HCT116 (cell line): ENCODE data around the gene MTIF3. TPM values are rescaled to one million over a fixed set of nuclear protein-coding genes. Genes with fewer than 3 reads are reported as not detected.

Experiments
- ATAC-seq: fragments of 200-7000 bp; cut with Tn5 transposase; 2 replicates; pipeline ENCODE4 v1.9.1; 2020; ENCODE audit warnings: mild to moderate bottlenecking, moderate library complexity
- BruUV-seq: library from RNA; stranded (reverse); fragments of 400-500 nt; replicated peaks from 2 replicates; lab custom pipeline; 2021; lab: Mats Ljungman, UMichigan
- CTCF ChIA-PET: fragments of 300-600 bp; sonication (Branson Sonifier 250); formaldehyde crosslinking; loops from one replicate; lab custom pipeline; 2021; ENCODE audit warnings: antibody characterized with exemption; lab: Charles Lee
- POLR2A ChIA-PET: fragments of 300-600, 350-600 bp; sonication (Branson Sonifier 250); formaldehyde crosslinking; loops from one replicate; lab custom pipeline; 2021; ENCODE audit warnings: antibody characterized with exemption; lab: Charles Lee
- RAD21 ChIA-PET, 2 experiments: fragments of 300-600 bp; sonication (Branson Sonifier 250); formaldehyde crosslinking; loops; one replicate each; lab custom pipeline; 2023; ENCODE audit warnings: low total read pairs in 2 of 2; ENCODE audit not compliant: uncharacterized antibody in 2 of 2, unreplicated experiment in 2 of 2, low non-redundant PET in 1 of 2; lab: Charles Lee
- DNase-seq: peaks from one replicate; pipeline ENCODE4 v3.0.0-alpha.2; 2010; ENCODE audit warnings: low read depth, low spot score
- H2AFZ ChIP-seq: fragments of 200-600 bp; shearing (Covaris generic), sonication (generic); 2 replicates; pipeline ENCODE4 v1.6.1; 2017; ENCODE audit warnings: low read depth, mixed run types, mixed read lengths, antibody characterized with exemption, low read length; ENCODE audit not compliant: poor library complexity, severe bottlenecking
- H3K27ac ChIP-seq: 2 replicates; pipeline ENCODE4 v1.5.1; 2012; ENCODE audit warnings: low read depth, low read length
- H3K27me3 ChIP-seq: fragments of 200-600 bp; sonication (generic); 2 replicates; pipeline ENCODE4 v1.6.1; 2016; ENCODE audit warnings: mixed run types, low read length, mixed read lengths; ENCODE audit not compliant: insufficient read depth
- H3K36me3 ChIP-seq, 2 experiments: fragments of 200-500 bp in 1 of 2; fragments of 200-600 bp in 1 of 2; sonication (Bioruptor generic) in 1 of 2; sonication (generic) in 1 of 2; 2 replicates each; pipeline versions ENCODE4 v1.5.1 to v1.6.1; 2014 to 2016; ENCODE audit warnings: low read length in 2 of 2, inconsistent platforms in 1 of 2, mixed read lengths in 1 of 2, mixed run types in 1 of 2; ENCODE audit not compliant: insufficient read depth in 2 of 2, control insufficient read depth in 1 of 2
- H3K4me1 ChIP-seq, 2 experiments: fragments of 200-600 bp in 1 of 2; sonication (generic) in 1 of 2; 2 replicates each; pipeline versions ENCODE4 v1.5.1 to v1.6.1; 2012 to 2017; ENCODE audit warnings: low read length in 2 of 2, inconsistent platforms in 1 of 2, mild to moderate bottlenecking in 1 of 2, mixed read lengths in 1 of 2, mixed run types in 1 of 2, moderate library complexity in 1 of 2; ENCODE audit not compliant: insufficient read depth in 2 of 2, control insufficient read depth in 1 of 2
- H3K4me2 ChIP-seq: fragments of 200-600 bp; sonication (generic); 2 replicates; pipeline ENCODE4 v1.6.1; 2017; ENCODE audit warnings: mixed run types, low read length, mixed read lengths
- H3K4me3 ChIP-seq, 2 experiments: fragments of 200-600 bp in 1 of 2; sonication (generic) in 1 of 2; replicated peaks in 1 of 2; 2 replicates each; pipeline ENCODE4 v1.5.1; 2011 to 2016; ENCODE audit warnings: low read length in 2 of 2, control low read depth in 1 of 2, low read depth in 1 of 2, mild to moderate bottlenecking in 1 of 2, mixed read lengths in 1 of 2, mixed run types in 1 of 2
- H3K79me2 ChIP-seq: fragments of 200-600 bp; sonication (generic); 2 replicates; pipeline ENCODE4 v1.6.1; 2017; ENCODE audit warnings: mild to moderate bottlenecking, mixed run types, low read length, moderate library complexity, mixed read lengths; ENCODE audit not compliant: insufficient read depth
- H3K9ac ChIP-seq: fragments of 200-600 bp; sonication (generic); 2 replicates; pipeline ENCODE4 v1.6.1; 2016; ENCODE audit warnings: low read length, mixed read lengths
- H3K9me2 ChIP-seq: fragments of 200-600 bp; sonication (generic), shearing (Covaris generic); 2 replicates; pipeline ENCODE4 v1.6.1; 2017; ENCODE audit warnings: mixed run types, mild to moderate bottlenecking, moderate library complexity; ENCODE audit not compliant: insufficient read depth
- H3K9me3 ChIP-seq, 2 experiments: fragments of 200-500 bp in 1 of 2; fragments of 200-600 bp in 1 of 2; sonication (Bioruptor generic) in 1 of 2; sonication (generic) in 1 of 2; 2 replicates each; pipeline ENCODE4 v1.6.1; 2014 to 2017; ENCODE audit warnings: low read length in 2 of 2, mixed read lengths in 2 of 2, inconsistent platforms in 1 of 2, low read depth in 1 of 2, mild to moderate bottlenecking in 1 of 2, mixed run types in 1 of 2, moderate library complexity in 1 of 2; ENCODE audit not compliant: control insufficient read depth in 1 of 2, insufficient read depth in 1 of 2
- H4K20me1 ChIP-seq: fragments of 200-600 bp; sonication (generic), shearing (Covaris generic); 2 replicates; pipeline ENCODE4 v1.6.1; 2017; ENCODE audit warnings: mixed run types, mild to moderate bottlenecking, moderate library complexity; ENCODE audit not compliant: insufficient read depth
- ATF3 ChIP-seq: IDR thresholded peaks from 2 replicates; pipeline ENCODE4 v1.6.1; 2012
- CEBPB ChIP-seq: IDR thresholded peaks from 2 replicates; pipeline ENCODE4 v1.6.1; 2012; ENCODE audit warnings: low read depth
- CTCF ChIP-seq, 3 experiments: fragments of 200-600 bp in 1 of 3; sonication (generic) in 1 of 3; IDR thresholded peaks in 2 of 3; conservative IDR thresholded peaks in 1 of 3; 2 replicates each; pipeline ENCODE4 v1.5.1; 2012 to 2017; ENCODE audit warnings: low read depth in 2 of 3, low read length in 2 of 3, antibody characterized with exemption in 1 of 3, borderline replicate concordance in 1 of 3, control low read depth in 1 of 3, mild to moderate bottlenecking in 1 of 3, mixed read lengths in 1 of 3, mixed run types in 1 of 3, moderate library complexity in 1 of 3; ENCODE audit not compliant: insufficient read depth in 1 of 3
- EGR1 ChIP-seq: IDR thresholded peaks from 2 replicates; pipeline ENCODE4 v1.6.1; 2012; ENCODE audit warnings: low read depth
- EZH2 ChIP-seq: fragments of 200-600 bp; sonication (generic); IDR thresholded peaks from 2 replicates; pipeline ENCODE4 v1.6.1; 2017; ENCODE audit warnings: antibody characterized with exemption, mixed run types
- FOSL1 ChIP-seq: IDR thresholded peaks from 2 replicates; pipeline ENCODE4 v1.6.1; 2012; ENCODE audit warnings: low read depth
- POLR2A ChIP-seq: IDR thresholded peaks from 2 replicates; pipeline ENCODE4 v1.7.0; 2011; ENCODE audit warnings: borderline replicate concordance; ENCODE audit not compliant: insufficient read depth, insufficient read length; ENCODE audit errors: extremely low read depth
- POLR2AphosphoS5 ChIP-seq: IDR thresholded peaks from 2 replicates; pipeline ENCODE4 v1.6.1; 2011; ENCODE audit warnings: mild to moderate bottlenecking, low read depth, low read length, moderate library complexity
- SIN3A ChIP-seq: IDR thresholded peaks from 2 replicates; pipeline ENCODE4 v1.6.1; 2012; ENCODE audit warnings: low read depth
- SP1 ChIP-seq: IDR thresholded peaks from 2 replicates; pipeline ENCODE4 v1.6.1; 2012; ENCODE audit warnings: low read depth
- SRF ChIP-seq: IDR thresholded peaks from 2 replicates; pipeline ENCODE4 v1.6.1; 2012; ENCODE audit warnings: low read depth
- YY1 ChIP-seq: IDR thresholded peaks from 2 replicates; pipeline ENCODE4 v1.6.1; 2011; ENCODE audit warnings: low read length, low read depth, moderate library complexity, mild to moderate bottlenecking; ENCODE audit not compliant: insufficient replicate concordance; ENCODE audit errors: extremely low read depth
- ZBTB33 ChIP-seq: IDR thresholded peaks from 2 replicates; pipeline ENCODE4 v1.6.1; 2011; ENCODE audit warnings: mild to moderate bottlenecking, low read length, moderate library complexity; ENCODE audit not compliant: insufficient replicate concordance; ENCODE audit errors: extremely low read depth
- ZFX ChIP-seq: fragments of 450-650 bp; IDR thresholded peaks from 2 replicates; pipeline ENCODE4 v1.6.1; 2017
- intact Hi-C: fragments of 100-400 bp; cut with micrococcal nuclease; formaldehyde crosslinking; loops from 2 replicates; pipeline ENCODE4 v1.10.0; 2022
- total RNA-seq: library from RNA; stranded (reverse); gene quantifications from one replicate; pipeline ENCODE4 v1.2.1, GENCODE V29; 2021; ENCODE audit not compliant: unreplicated experiment

MTIF3 gene
- total RNA-seq, 1 experiment from 2014 or later: 27.8 TPM

GRCh38 chr13:27466513-27466912 is 16.1 kb upstream of the MTIF3 start:
- H3K4me2 ChIP-seq: no peak overlapping the region
- H4K20me1 ChIP-seq: no peaks in the 10 kb centered on the region
- intact Hi-C loops: no loop called here
- no peak overlapping the region for H3K27ac ChIP-seq
- ChIA-PET CTCF (interaction anchor here (1.1 kb wide), 1 partner anchor 360 kb away, joined by 3 read pairs; no protein-coding TSS in a partner anchor), POLR2A (no interaction called here), RAD21 (no interaction called here)
- no peak overlapping the region for H3K4me3 ChIP-seq
- ATAC-seq (no peak), DNase-seq (no peak)
- no peaks in the 10 kb centered on the region for H3K27me3 ChIP-seq
- no TSS peak for BruUV-seq
- no peaks in the 10 kb centered on the region for H3K4me1 ChIP-seq
- H3K36me3 ChIP-seq: no peaks in the 10 kb centered on the region
- H3K9me3 ChIP-seq: no peaks in the 10 kb centered on the region
- no peak overlapping the region for H3K9ac ChIP-seq
- H3K79me2 ChIP-seq: no peaks in the 10 kb centered on the region
- no peaks in the 10 kb centered on the region for H3K9me2 ChIP-seq
- no peak for TF ChIP-seq POLR2AphosphoS5
- TF ChIP-seq ZFX: no peak
- TF ChIP-seq SRF: no peak
- TF ChIP-seq SIN3A: no peak
- no peak for TF ChIP-seq SP1
- no peak for TF ChIP-seq CTCF (IDR thresholded peaks at IDR 0.05 in 2 of 3, conservative IDR thresholded peaks at IDR 0.05 in 1 of 3; ENCODE audit: borderline replicate concordance in 1 of 3, insufficient read depth in 1 of 3, low read depth in 2 of 3, low read length in 2 of 3)
- no peak for TF ChIP-seq POLR2A
- no peak for TF ChIP-seq YY1
- TF ChIP-seq EZH2: no peak
- TF ChIP-seq ATF3: no peak
- TF ChIP-seq CEBPB: no peak
- no peak for TF ChIP-seq FOSL1
- TF ChIP-seq ZBTB33: no peak
- no peak for TF ChIP-seq EGR1
- no peak overlapping the region for H2AFZ ChIP-seq
